Esophagus muscularis mucosa (tissue), 3 donors: Measurements from ENCODE around the gene NFE2.

Experiments
- POLR2A ChIP-seq: fragments of 450-650 bp; IDR thresholded peaks from one replicate; pipeline ENCODE4 v1.6.1; 2017; ENCODE audit warnings: antibody characterized with exemption, moderate library complexity, mild to moderate bottlenecking, low read depth
- TF ChIP-seq, protein P1 (sequence below), 3 experiments: fragments of 200-600 bp in 2 of 3; fragments of 450-650 bp in 1 of 3; sonication (generic) in 2 of 3; IDR thresholded peaks; one replicate each; pipeline ENCODE4 v1.5.1; 2017 to 2019; ENCODE audit warnings: antibody characterized with exemption in 3 of 3, mild to moderate bottlenecking in 2 of 3, moderate library complexity in 1 of 3

DNA sequence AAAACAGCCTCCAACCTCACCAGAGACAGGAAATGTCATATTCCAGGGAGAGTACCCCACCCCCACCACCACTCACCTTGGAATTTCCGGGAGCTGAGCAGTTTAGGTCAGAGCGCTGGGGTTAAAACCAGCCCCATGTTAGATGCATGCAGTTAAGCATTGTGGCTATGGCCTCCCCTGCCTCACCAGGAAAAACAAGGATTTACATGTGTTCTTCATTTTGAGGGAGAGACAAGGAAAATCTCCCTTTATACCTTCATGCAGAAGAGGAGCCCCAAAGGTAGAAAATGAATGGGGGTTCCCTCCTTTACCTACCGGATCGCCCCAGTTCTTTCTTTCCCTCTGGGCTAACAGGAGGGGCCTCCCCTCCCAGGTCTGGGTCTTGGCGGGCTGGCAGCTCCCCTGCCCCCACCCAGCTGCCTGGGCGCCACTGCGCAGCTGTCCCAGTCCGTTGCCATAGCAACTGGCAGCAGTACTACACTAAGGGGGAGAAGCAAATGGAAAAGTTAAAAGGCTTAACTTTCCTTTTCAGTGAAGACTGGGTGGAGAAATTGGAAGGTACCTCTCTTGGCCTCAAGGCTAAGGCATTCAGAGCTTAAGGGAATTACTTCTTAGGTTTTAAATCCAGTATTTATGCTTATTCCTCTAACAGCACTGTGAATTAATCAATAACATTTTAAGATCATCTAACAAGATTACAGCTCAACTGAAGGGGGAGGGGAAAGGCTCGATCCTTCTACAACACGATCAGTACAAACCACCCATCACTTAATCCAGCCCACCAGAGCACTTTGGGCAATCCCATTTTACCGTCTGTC is 41.4 kb downstream of the NFE2 start:
- TF ChIP-seq, protein P1, sequence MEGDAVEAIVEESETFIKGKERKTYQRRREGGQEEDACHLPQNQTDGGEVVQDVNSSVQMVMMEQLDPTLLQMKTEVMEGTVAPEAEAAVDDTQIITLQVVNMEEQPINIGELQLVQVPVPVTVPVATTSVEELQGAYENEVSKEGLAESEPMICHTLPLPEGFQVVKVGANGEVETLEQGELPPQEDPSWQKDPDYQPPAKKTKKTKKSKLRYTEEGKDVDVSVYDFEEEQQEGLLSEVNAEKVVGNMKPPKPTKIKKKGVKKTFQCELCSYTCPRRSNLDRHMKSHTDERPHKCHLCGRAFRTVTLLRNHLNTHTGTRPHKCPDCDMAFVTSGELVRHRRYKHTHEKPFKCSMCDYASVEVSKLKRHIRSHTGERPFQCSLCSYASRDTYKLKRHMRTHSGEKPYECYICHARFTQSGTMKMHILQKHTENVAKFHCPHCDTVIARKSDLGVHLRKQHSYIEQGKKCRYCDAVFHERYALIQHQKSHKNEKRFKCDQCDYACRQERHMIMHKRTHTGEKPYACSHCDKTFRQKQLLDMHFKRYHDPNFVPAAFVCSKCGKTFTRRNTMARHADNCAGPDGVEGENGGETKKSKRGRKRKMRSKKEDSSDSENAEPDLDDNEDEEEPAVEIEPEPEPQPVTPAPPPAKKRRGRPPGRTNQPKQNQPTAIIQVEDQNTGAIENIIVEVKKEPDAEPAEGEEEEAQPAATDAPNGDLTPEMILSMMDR (IDR thresholded peaks at IDR 0.05), result no peak
- TF ChIP-seq POLR2A, result no peak
